ENCODE measurements around the gene GYS1.

DNA sequence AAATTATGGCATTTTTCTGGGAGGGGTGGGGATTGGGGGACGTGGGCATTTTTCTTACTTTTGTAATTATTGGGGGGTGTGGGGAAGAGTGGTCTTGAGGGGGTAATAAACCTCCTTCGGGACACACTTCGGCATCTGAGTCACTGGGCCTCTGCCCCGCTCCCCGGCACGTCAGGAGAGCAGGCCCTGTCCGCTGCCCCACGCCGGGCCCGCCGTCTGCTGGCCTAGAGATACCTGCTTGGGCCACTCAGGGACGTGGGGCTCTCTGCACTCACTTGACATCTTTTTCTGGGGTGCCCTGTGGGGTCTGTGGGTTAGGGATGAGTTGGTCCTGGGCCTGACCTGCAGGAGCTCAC lies 31.5 kb downstream of the GYS1 start:
- no peak for TF ChIP-seq CTCF (conservative IDR thresholded peaks at IDR 0.05; ENCODE audit: low read depth, low read length)
- no peak for TF ChIP-seq EZH2 (IDR thresholded peaks at IDR 0.05; ENCODE audit: low read length, unreplicated experiment)
- no peak for TF ChIP-seq EZH2phosphoT487 (IDR thresholded peaks at IDR 0.05; ENCODE audit: borderline replicate concordance, low read length)

Measured in PC-3 (cell line).